Mucosa of stomach (tissue), 1 donor: ENCODE data around the gene ADCY3.
A peak's percentile ranks its signal among the peaks of the same experiment; 100 is the strongest.

Experiments
- H3K27me3 ChIP-seq: one replicate; pipeline ENCODE4 v1.7.0; 2013; ENCODE audit warnings: mild to moderate bottlenecking, low read length; ENCODE audit not compliant: control insufficient read depth, insufficient read depth
- H3K36me3 ChIP-seq: one replicate; pipeline ENCODE4 v1.7.0; 2013; ENCODE audit warnings: low read length; ENCODE audit not compliant: control insufficient read depth, insufficient read depth
- H3K4me1 ChIP-seq: one replicate; pipeline ENCODE4 v1.7.0; 2013; ENCODE audit warnings: mild to moderate bottlenecking, low read length; ENCODE audit not compliant: control insufficient read depth, insufficient read depth
- H3K4me3 ChIP-seq: one replicate; pipeline ENCODE4 v1.7.0; 2013; ENCODE audit warnings: low read length
- H3K9ac ChIP-seq: one replicate; pipeline ENCODE4 v1.7.0; 2013; ENCODE audit warnings: mild to moderate bottlenecking, low read length, moderate library complexity
- H3K9me3 ChIP-seq: one replicate; pipeline ENCODE4 v1.7.0; 2013; ENCODE audit warnings: mild to moderate bottlenecking, low read length, moderate library complexity; ENCODE audit not compliant: control insufficient read depth
- donor health status: Pancreatic carcinoma.

Gene ADCY3

DNA sequence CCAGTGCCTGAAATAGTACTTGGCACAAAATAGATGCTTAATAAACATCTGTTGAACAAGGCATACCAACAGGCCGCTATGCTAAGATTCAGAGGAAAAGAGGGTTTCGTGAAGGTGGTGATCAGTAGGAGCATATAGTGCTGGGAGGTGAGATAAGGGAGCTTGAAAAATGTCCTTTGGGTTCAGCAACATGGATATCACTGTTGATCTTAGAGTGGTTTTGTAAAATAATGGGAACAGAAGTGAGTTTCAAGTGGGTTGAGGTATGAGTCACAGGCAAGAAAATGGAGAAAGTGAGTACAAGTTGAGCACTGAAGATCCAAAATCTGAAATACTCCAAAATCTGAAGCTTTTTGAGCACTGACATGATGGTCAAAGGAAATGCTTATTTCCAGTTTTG, 122.4 kb downstream of the ADCY3 start:
- Histone ChIP-seq H3K9ac (no peak overlapping the region), H3K4me1 (peaks cover 7% of the 10 kb centered on the region)

DNA sequence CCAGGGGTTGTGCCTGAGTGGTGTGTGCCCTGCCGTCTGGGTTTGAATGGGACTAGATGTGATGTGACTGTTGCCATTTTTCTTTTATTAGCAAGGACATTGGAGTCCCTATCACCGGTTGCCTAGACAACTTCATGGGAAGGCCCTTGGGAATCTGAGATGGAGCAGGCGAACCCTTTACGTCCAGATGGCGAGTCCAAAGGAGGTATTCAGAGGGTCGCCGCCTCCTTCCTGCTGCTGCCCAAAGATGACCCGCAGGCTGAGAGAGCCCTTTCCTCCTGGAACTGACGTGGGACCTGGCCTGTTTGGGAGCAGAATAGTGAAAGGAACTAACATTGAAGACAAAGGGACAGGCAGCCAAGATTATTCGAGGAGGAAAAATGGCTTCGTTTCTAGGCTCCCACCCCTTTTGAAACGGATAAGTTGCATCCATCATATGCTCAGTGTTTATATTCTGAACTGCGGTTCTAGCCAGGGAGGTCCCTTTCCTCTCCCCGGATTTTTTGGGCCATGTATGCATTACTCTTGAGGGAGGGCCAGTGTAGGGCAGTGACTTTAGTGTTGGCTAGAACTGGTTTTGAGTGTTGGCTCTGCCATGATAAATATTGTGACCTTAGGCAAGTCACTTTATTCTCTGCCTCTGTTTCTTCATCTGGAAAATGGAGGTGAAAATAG, 126.1 kb downstream of the ADCY3 start:
- H3K9ac ChIP-seq: peak overlapping the region; percentile 87
- no peaks in the 10 kb centered on the region for H3K36me3 ChIP-seq

More for the DNA sequence above, 122.4 kb downstream of the ADCY3 start:
- Histone ChIP-seq H3K4me3 (no peak overlapping the region), H3K9me3 (no peaks in the 10 kb centered on the region), H3K27me3 (no peaks in the 10 kb centered on the region), H3K36me3 (no peaks in the 10 kb centered on the region)

DNA sequence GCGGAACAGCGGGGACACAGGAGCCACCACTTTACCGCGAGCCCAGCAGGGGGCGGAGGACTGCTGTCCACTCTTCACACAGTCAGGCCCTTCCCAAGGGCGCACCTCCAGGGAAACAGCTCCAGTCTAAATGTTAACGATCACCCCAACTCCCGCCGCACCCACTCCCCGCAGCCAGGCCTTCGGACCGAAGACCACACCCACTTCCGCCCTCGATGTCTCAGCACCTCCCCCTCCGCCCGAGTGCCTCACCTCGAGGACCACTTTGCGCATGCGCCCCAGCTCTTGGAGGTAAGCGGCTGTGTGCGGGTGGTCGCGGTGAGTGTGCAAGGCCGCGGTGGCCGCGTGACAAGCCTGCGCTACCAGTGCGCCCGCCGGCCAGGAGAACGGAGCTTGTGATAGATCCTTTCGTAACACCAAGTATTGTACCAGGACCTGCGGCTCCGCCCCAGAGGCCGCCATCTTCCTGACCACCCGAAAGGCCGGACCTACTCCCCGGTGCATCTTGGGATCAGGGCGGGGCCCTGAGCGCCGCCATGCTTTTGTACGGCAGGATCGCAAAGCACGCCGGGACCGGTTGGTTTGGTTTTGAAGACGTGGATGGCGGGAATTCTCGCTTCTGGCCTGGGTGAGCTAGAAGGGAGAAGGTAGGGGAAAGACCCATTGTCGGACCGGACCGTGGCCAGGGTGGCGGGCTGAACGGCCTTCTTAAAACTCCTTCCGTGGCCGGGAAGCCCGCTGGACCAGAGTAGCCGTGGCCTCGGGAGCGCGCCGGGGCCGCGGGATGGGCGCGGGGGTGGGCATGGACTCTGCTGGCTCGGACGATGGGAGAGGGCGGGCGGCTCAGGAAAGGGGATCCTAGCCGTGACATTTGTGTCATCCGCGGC, 126.9 kb downstream of the ADCY3 start, which contains the start of the genes CENPO and PTRHD1:
Gene CENPO, plus strand, starts transcription at position 552 of the 887 bp plus-strand sequence. CDS start 495 bp downstream, outside the sequence.
Gene PTRHD1, minus strand, starts transcription at position 518 of the 887 bp plus-strand sequence. Its CDS starts 14 bp downstream, at position 504.
- peaks cover 7% of the 10 kb centered on the region for H3K4me1 ChIP-seq
- H3K9me3 ChIP-seq: no peaks in the 10 kb centered on the region
- peak within 1 kb of the TSS; percentile 90 for H3K4me3 ChIP-seq
- H3K9ac ChIP-seq: peak within 1 kb of the TSS; percentile 87
- no peaks in the 10 kb centered on the region for H3K36me3 ChIP-seq
- H3K27me3 ChIP-seq: no peaks in the 10 kb centered on the region

More for the DNA sequence above, 126.1 kb downstream of the ADCY3 start:
- H3K4me3 ChIP-seq: peak overlapping the region; percentile 90
- H3K27me3 ChIP-seq: no peaks in the 10 kb centered on the region
- H3K4me1 ChIP-seq: peaks cover 7% of the 10 kb centered on the region
- no peaks in the 10 kb centered on the region for H3K9me3 ChIP-seq

DNA sequence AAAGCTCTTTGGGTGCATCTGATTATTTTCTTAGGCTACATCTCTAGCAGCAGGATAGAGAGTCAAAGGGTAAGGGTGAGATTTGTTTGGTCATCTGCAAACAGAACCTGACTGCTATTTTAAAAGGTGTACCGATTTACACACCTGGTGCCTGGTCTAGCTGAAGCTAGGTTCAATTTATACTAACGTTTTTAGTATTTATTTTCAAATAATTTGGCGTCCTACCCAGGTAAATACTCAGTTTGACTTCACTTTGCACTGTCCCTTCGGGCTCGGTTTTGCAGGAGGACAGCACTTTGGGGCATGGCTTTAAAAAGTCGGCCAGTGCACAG, 127.5 kb downstream of the ADCY3 start:
- Histone ChIP-seq H3K36me3 (no peaks in the 10 kb centered on the region), H3K9me3 (no peaks in the 10 kb centered on the region), H3K4me1 (peaks cover 7% of the 10 kb centered on the region), H3K27me3 (no peaks in the 10 kb centered on the region), H3K9ac (peak overlapping the region; percentile 87), H3K4me3 (peak overlapping the region; percentile 90)

DNA sequence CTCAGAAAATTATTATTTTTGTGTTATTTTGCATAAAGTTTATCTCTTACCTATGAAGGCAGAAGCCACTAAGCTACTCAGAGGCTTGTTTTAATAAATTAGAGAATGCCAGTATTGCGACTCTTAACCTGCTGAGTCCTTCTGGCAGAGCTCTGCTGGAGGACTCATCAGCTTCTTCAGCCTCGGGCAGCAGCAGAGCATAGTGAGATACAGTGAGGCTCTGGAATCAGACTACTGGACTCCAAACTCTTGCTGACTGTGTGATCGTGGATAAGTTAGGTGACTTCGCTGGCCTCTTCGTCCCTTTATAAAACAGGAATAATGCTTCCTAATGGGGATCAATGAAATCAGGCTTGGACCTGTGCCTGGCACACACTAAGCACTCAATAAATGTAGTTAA, 128.6 kb downstream of the ADCY3 start:
- H3K27me3 ChIP-seq: no peaks in the 10 kb centered on the region
- H3K9me3 ChIP-seq: no peaks in the 10 kb centered on the region
- H3K36me3 ChIP-seq: no peaks in the 10 kb centered on the region
- H3K4me1 ChIP-seq: peaks cover 7% of the 10 kb centered on the region
- H3K4me3 ChIP-seq: no peak overlapping the region
- H3K9ac ChIP-seq: no peak overlapping the region

DNA sequence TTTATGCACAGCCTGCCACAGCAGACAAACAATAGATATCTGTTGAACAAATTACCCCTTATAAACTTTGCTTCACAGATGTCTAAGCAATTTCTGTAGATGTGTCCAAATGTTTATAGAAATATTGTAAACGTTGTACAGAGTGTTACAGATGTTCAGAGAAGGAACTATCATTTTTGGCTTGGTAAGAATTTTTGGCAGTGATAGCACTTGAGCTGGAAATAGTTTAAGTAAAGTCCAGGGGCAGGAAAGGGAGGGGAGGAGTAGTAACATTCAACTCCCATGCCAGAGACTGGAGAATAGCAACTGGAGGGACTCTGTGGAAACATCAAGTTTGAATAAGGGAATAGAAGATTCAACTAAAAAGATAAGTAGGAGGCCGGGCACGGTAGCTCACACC, 131.2 kb downstream of the ADCY3 start:
- Histone ChIP-seq H3K27me3 (no peaks in the 10 kb centered on the region), H3K9ac (no peak overlapping the region), H3K4me3 (no peak overlapping the region), H3K9me3 (no peaks in the 10 kb centered on the region), H3K36me3 (no peaks in the 10 kb centered on the region), H3K4me1 (peaks cover 2% of the 10 kb centered on the region)

DNA sequence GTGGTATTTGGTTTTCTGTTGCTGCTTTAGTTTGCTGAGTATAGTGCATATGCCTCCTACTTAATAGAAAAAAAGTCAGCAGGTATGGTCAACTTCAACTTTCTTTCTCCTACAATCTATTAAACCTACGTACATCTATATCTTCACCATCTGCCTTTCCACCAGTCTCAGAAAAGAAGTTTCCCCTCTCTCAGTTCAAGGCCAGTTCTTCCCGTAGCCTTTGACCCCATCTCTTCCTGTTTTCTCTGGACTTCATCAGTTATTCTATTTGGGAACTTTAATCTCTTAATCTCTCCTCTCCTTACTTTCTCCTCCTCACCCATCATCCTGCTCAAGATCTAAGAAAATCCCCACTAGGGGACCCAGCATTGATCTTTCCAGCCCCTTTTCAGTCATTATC, 132.5 kb downstream of the ADCY3 start:
- H3K36me3 ChIP-seq: no peaks in the 10 kb centered on the region
- H3K9ac ChIP-seq: no peak overlapping the region

DNA sequence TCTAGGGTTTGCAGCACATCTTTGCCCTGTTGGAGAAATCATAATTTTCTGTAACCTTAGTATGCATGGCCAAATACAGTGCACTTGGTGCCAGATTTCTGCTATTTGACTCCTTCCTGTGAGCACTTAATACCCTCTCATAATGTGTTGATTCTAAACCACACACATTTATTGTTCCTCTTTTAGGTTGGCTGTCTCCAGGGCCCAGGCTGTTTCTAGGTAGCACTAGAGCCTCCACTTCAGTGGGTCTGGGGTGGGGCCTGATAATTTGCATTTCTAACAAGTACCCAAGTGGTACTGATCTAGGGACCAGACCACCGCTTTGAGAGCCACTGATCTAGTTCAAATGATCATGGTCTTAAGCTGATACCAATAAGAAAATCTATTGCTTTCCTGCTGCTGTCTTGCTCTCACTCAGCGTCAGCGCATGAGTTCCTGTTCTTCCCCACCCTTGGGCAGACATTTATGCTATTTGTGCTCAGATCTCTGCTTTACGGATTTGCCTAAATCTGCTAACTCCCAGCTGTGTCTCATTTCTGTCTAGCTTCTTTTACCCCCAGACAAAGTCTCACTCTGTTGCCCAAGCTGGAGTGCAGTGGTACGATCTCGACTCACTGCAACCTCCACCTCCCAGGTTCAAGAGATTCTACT, 134.2 kb downstream of the ADCY3 start:
- Histone ChIP-seq H3K27me3 (no peaks in the 10 kb centered on the region), H3K36me3 (no peaks in the 10 kb centered on the region), H3K4me1 (no peaks in the 10 kb centered on the region), H3K9me3 (no peaks in the 10 kb centered on the region), H3K9ac (no peak overlapping the region), H3K4me3 (no peak overlapping the region)

More for the DNA sequence above, 132.5 kb downstream of the ADCY3 start:
- Histone ChIP-seq H3K4me1 (no peaks in the 10 kb centered on the region), H3K4me3 (no peak overlapping the region), H3K27me3 (no peaks in the 10 kb centered on the region), H3K9me3 (no peaks in the 10 kb centered on the region)

DNA sequence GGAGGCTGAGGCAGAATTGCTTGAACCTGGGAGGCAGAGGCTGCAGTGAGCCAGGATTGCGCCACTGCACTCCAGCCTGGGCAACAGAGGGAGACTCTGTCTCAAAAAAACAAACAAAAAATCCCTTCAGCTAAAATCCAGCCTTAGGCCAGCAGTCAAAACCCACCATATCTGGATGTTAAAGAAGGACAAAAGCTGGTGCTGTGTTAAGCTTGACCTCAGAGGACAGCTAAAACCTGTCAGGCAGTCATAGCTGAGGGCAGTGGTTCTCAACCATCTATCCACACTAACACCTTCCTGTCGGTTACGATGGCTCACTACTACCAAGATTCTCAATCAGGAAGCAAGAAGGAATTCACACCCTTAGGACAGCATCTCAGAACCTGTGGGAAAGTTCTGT, 136.4 kb downstream of the ADCY3 start:
- H3K27me3 ChIP-seq: no peaks in the 10 kb centered on the region
- peaks cover 3% of the 10 kb centered on the region for H3K4me1 ChIP-seq
- H3K9ac ChIP-seq: no peak overlapping the region
- no peaks in the 10 kb centered on the region for H3K36me3 ChIP-seq
- H3K9me3 ChIP-seq: no peaks in the 10 kb centered on the region
- H3K4me3 ChIP-seq: no peak overlapping the region

DNA sequence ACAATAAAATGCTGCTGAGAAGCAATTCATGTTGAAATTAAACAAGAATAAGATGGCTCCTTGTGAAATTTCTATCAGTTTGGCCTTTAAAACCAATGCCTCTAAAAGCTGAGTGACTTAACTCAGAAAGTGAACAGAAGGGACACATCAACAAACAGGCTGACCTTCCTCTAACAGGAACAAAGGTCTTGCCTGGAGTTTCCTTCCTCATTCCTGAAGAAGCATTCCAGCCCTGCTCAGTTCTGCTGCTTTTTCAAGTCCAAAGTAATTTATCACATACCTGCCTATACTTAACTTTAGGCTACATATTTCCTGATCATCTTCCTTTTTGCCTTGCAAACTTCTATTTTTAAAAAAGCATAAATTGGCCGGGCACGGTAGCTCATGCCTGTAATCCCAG, 140.9 kb downstream of the ADCY3 start:
- Histone ChIP-seq H3K4me1 (peaks cover 3% of the 10 kb centered on the region), H3K4me3 (no peak overlapping the region), H3K9ac (no peak overlapping the region), H3K9me3 (no peaks in the 10 kb centered on the region), H3K36me3 (no peaks in the 10 kb centered on the region), H3K27me3 (no peaks in the 10 kb centered on the region)

DNA sequence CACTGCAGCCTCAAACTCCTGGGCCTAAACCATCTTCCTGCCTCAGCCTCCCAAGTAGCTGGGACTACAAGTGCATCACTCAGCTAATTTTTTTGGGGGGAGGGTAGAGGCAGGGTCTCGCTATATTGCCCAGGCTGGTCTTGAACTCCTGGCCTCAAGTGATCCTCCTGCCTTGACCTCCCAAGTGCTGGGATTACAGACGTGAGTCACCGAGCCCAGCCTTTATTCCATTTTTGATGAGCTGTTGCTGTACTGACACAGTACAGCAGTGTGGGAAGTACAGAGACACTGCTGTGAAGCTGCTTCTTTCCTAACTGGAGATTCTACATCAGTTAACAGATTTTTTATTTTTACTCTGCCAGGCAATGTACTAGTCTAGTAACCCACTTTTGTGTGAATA, 145.7 kb downstream of the ADCY3 start:
- no peaks in the 10 kb centered on the region for H3K36me3 ChIP-seq
- H3K4me3 ChIP-seq: no peak overlapping the region
- H3K9me3 ChIP-seq: no peaks in the 10 kb centered on the region
- no peaks in the 10 kb centered on the region for H3K27me3 ChIP-seq
- H3K4me1 ChIP-seq: peaks cover 3% of the 10 kb centered on the region
- no peak overlapping the region for H3K9ac ChIP-seq
